Measurements from ENCODE around the gene PLCB3. TPM values are rescaled to one million over a fixed set of nuclear protein-coding genes. Genes with fewer than 3 reads are reported as not detected.

PLCB3 gene
- total RNA-seq, 4 donors from 2014 or later: 30.5 to 38.4 (median 37.4) TPM

DNA sequence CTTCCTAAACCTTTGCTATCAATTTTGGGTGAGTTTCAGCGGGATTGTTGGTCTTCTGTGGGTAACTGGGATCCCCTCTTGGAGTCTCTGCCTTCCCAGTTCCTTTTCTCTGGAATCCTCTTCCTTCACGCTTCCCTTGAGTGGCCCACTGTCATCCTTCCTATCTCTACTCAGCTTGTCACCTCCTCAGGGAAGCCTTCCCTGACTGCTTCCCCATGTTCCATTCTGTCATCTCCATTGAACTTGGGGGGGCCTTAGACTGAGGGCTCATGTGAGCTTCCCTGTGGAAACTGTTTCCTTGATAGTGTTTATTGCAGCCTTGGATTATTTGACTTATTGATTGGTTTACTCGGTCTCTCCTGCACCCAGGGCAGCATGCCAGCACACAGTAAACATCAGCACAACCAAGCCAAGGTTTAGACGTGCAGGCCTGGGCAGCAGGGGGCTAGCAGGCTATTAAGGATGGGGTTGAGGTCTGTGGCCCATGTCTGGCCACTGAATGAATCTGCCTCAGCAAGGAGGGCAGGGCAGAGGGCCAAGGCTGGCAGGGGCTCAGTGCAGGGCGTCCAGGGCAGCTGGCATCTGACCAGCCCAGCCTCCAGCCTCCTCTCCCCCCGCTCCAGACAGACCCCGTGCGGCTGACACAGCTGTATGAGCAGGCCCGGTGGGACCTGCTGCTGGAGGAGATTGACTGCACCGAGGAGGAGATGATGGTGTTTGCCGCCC lies 32.5 kb upstream of the PLCB3 start:
- H3K4me3 ChIP-seq (ENCODE audit: low read depth, poor library complexity, severe bottlenecking): no peak overlapping the region
- intact Hi-C loops (cut with DNase I; ENCODE audit: low total_unique reads): no loop called here
- no peak for DNase-seq (ENCODE audit: low spot score in 2 of 2)
- 66 to 77% methylated on average over 11 of the region's 11 CpGs for WGBS, 2 donors
- TF ChIP-seq POLR2A (IDR thresholded peaks at IDR 0.05) (no peak), CTCF (IDR thresholded peaks at IDR 0.05) (no peak)

DNA sequence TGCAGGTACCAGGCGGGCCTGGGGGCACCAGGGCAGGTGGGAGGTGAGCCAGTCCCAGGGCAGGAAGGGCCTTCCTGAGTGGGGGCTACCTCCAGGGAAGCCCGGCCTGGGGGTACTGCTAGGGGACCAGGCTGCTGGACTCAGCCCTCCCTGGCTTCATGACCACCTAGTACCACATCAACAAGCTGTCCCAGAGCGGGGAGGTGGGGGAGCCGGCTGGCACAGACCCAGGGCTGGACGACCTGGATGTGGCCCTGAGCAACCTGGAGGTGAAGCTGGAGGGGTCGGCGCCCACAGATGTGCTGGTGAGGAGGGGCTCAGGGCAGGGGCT lies 32.0 kb upstream of the PLCB3 start:
- intact Hi-C loops (cut with DNase I; ENCODE audit: low total_unique reads): no loop called here
- H3K4me3 ChIP-seq (ENCODE audit: low read depth, poor library complexity, severe bottlenecking): no peak overlapping the region
- TF ChIP-seq CTCF (IDR thresholded peaks at IDR 0.05): no peak
- TF ChIP-seq POLR2A (IDR thresholded peaks at IDR 0.05): no peak
- no peak for DNase-seq (ENCODE audit: low spot score in 2 of 2)
- WGBS, 2 donors: 84 to 89% methylated on average over 6 to 7 of the region's 7 CpGs

DNA sequence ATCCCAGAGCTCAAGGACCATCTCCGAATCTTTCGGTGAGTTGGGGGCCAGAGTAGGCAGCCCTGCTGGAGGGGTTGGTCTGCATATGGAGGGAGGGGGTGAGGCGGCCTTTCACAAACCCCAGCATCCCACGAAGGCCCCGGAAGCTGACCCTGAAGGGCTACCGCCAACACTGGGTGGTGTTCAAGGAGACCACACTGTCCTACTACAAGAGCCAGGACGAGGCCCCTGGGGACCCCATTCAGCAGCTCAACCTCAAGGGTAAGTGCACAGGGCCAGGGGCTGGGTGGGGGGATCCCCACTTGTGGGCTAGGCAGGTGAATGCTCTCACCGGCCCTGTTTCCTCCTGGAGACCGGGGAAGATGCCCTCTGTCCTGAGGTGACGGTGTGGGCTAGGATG lies 31.6 kb upstream of the PLCB3 start:
- H3K4me3 ChIP-seq (ENCODE audit: low read depth, poor library complexity, severe bottlenecking): no peak overlapping the region
- 87% methylated on average over 8 to 10 of the region's 10 CpGs for WGBS, 2 donors
- intact Hi-C loops (cut with DNase I; ENCODE audit: low total_unique reads): no loop called here
- no peak for TF ChIP-seq POLR2A (IDR thresholded peaks at IDR 0.05)
- TF ChIP-seq CTCF (IDR thresholded peaks at IDR 0.05): no peak
- no peak for DNase-seq (ENCODE audit: low spot score in 2 of 2)

DNA sequence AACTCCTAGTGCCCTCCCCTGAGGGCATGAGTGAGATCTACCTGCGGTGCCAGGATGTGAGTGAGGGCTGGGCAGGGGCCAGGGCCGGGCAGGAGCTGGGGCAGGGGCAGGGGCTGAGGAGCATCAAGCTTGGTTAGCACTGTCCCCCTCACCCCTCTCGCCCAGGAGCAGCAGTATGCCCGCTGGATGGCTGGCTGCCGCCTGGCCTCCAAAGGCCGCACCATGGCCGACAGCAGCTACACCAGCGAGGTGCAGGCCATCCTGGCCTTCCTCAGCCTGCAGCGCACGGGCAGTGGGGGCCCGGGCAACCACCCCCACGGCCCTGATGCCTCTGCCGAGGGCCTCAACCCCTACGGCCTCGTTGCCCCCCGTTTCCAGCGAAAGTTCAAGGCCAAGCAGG lies 31.1 kb upstream of the PLCB3 start:
- no peak for DNase-seq (ENCODE audit: low spot score in 2 of 2)
- 83 to 88% methylated on average over 15 to 17 of the region's 17 CpGs for WGBS, 2 donors
- intact Hi-C loops (cut with DNase I; ENCODE audit: low total_unique reads): no loop called here
- TF ChIP-seq CTCF (IDR thresholded peaks at IDR 0.05): no peak
- no peak for TF ChIP-seq POLR2A (IDR thresholded peaks at IDR 0.05)
- no peak overlapping the region for H3K4me3 ChIP-seq (ENCODE audit: low read depth, poor library complexity, severe bottlenecking)

DNA sequence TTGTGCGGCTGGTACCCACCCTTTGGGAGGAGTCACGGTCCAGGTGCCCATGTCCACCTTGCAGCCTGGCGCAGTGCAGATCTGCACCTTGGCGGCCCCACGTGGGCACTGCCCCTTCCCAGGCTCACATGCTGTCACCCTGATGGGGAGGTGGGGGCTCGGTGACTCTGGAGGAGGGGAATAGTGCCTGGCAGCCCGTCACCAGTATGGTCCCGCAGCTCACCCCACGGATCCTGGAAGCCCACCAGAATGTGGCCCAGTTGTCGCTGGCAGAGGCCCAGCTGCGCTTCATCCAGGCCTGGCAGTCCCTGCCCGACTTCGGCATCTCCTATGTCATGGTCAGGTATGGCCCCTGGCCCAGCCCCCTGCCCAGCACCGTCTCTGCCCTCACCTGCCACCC lies 30.5 kb upstream of the PLCB3 start:
- H3K4me3 ChIP-seq (ENCODE audit: low read depth, poor library complexity, severe bottlenecking): no peak overlapping the region
- 88 to 96% methylated on average over 9 to 10 of the region's 14 CpGs for WGBS, 2 donors
- DNase-seq (ENCODE audit: low spot score in 2 of 2): no peak
- TF ChIP-seq CTCF (IDR thresholded peaks at IDR 0.05): no peak
- intact Hi-C loops (cut with DNase I; ENCODE audit: low total_unique reads): no loop called here

DNA sequence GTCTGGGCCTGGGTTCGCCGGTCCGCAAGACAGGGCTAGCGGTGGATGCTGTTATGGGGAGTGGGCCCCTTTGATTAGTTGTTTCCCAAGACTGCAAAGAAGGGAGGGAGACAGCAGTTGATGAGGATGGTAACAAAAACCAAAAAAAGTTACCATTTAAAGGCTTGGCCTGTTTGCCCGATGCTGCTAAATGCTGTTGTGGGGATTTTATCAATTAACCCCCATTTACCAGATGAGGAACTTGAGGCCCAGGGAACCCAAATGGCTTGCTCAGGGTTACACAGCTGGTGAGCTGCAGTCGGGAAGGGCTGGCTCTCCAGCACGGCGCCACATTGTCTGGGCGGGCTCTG lies 28.7 kb upstream of the PLCB3 start:
- no peak for TF ChIP-seq POLR2A (IDR thresholded peaks at IDR 0.05)
- WGBS, 2 donors: 41 to 48% methylated on average over 9 of the region's 9 CpGs
- intact Hi-C loops (cut with DNase I; ENCODE audit: low total_unique reads): no loop called here
- no peak for DNase-seq (ENCODE audit: low spot score in 2 of 2)
- no peak overlapping the region for H3K4me3 ChIP-seq (ENCODE audit: low read depth, poor library complexity, severe bottlenecking)
